H9 (cell line): Measurements from ENCODE around the gene CDH4. TPM values are rescaled to one million over a fixed set of nuclear protein-coding genes. Genes with fewer than 3 reads are reported as not detected.

Experiments
- DNase-seq: peaks from one replicate; pipeline ENCODE4 v3.0.0-alpha.2; 2017
- H2AFZ ChIP-seq: one replicate; pipeline ENCODE4 v1.6.1; 2013; ENCODE audit warnings: mild to moderate bottlenecking, low read length, control low read depth, moderate library complexity
- H2AK5ac ChIP-seq: 2 replicates; pipeline ENCODE4 v1.6.1; 2013; ENCODE audit warnings: low read length, control low read depth, mixed read lengths; ENCODE audit not compliant: insufficient read length
- H2BK120ac ChIP-seq: one replicate; pipeline ENCODE4 v1.6.1; 2013; ENCODE audit warnings: low read depth, mild to moderate bottlenecking, low read length, control low read depth, inconsistent platforms; ENCODE audit not compliant: poor library complexity, severe bottlenecking
- H2BK12ac ChIP-seq: 2 replicates; pipeline ENCODE4 v1.6.1; 2013; ENCODE audit warnings: low read length, control low read depth, mixed read lengths, low read depth; ENCODE audit not compliant: insufficient read length
- H2BK15ac ChIP-seq: 2 replicates; pipeline ENCODE4 v1.6.1; 2013; ENCODE audit warnings: low read depth, low read length, control low read depth
- H2BK20ac ChIP-seq: one replicate; pipeline ENCODE4 v1.6.1; 2013; ENCODE audit warnings: low read depth, mild to moderate bottlenecking, low read length, control low read depth, inconsistent platforms; ENCODE audit not compliant: poor library complexity, severe bottlenecking
- H2BK5ac ChIP-seq: 2 replicates; pipeline ENCODE4 v1.6.1; 2013; ENCODE audit warnings: low read length, control low read depth, mixed read lengths; ENCODE audit not compliant: insufficient read length
- H3K14ac ChIP-seq: 2 replicates; pipeline ENCODE4 v1.6.1; 2013; ENCODE audit warnings: low read length, control low read depth; ENCODE audit not compliant: insufficient read depth
- H3K18ac ChIP-seq: 2 replicates; pipeline ENCODE4 v1.6.1; 2013; ENCODE audit warnings: low read depth, mild to moderate bottlenecking, mixed read lengths, low read length, control low read depth; ENCODE audit not compliant: insufficient read length
- H3K23ac ChIP-seq: 2 replicates; pipeline ENCODE4 v1.6.1; 2013; ENCODE audit warnings: low read length, control low read depth, mixed read lengths, low read depth; ENCODE audit not compliant: insufficient read length
- H3K23me2 ChIP-seq: 2 replicates; pipeline ENCODE4 v1.6.1; 2013; ENCODE audit warnings: low read depth, mild to moderate bottlenecking, mixed read lengths, low read length, control low read depth; ENCODE audit not compliant: insufficient read length, poor library complexity, severe bottlenecking
- H3K27ac ChIP-seq: 2 replicates; pipeline ENCODE4 v1.5.1; 2013; ENCODE audit warnings: low read length, control low read depth, mixed read lengths, low read depth; ENCODE audit not compliant: insufficient read length
- H3K27me3 ChIP-seq: 2 replicates; pipeline ENCODE4 v1.6.1; 2013; ENCODE audit warnings: low read length, control low read depth, inconsistent platforms; ENCODE audit not compliant: insufficient read depth
- H3K4ac ChIP-seq: 2 replicates; pipeline ENCODE4 v1.6.1; 2013; ENCODE audit warnings: low read depth, mild to moderate bottlenecking, control low read depth, inconsistent platforms, low read length, moderate library complexity
- H3K4me1 ChIP-seq: 2 replicates; pipeline ENCODE4 v1.6.1; 2013; ENCODE audit warnings: low read length, control low read depth, inconsistent platforms; ENCODE audit not compliant: insufficient read depth
- H3K4me2 ChIP-seq: 2 replicates; pipeline ENCODE4 v1.6.1; 2013; ENCODE audit warnings: low read length, control low read depth, mixed read lengths; ENCODE audit not compliant: insufficient read length, insufficient read depth
- H3K56ac ChIP-seq: 2 replicates; pipeline ENCODE4 v1.6.1; 2013; ENCODE audit warnings: low read depth, mild to moderate bottlenecking, mixed read lengths, low read length, control low read depth; ENCODE audit not compliant: insufficient read length
- H3K79me1 ChIP-seq: 2 replicates; pipeline ENCODE4 v1.6.1; 2013; ENCODE audit warnings: low read depth, mild to moderate bottlenecking, moderate library complexity, low read length, control low read depth, inconsistent platforms; ENCODE audit not compliant: insufficient read depth, poor library complexity, severe bottlenecking
- H3K79me2 ChIP-seq: 2 replicates; pipeline ENCODE4 v1.6.1; 2013; ENCODE audit warnings: low read length, control low read depth, inconsistent platforms; ENCODE audit not compliant: insufficient read depth
- H3K9ac ChIP-seq: 2 replicates; pipeline ENCODE4 v1.6.1; 2013; ENCODE audit warnings: low read length, control low read depth, mixed read lengths; ENCODE audit not compliant: insufficient read length; ENCODE audit errors: extremely low read depth
- H3K9me3 ChIP-seq: one replicate; pipeline ENCODE4 v1.6.1; 2013; ENCODE audit warnings: low read depth, low read length, inconsistent platforms; ENCODE audit not compliant: control insufficient read depth
- H3T11ph ChIP-seq: one replicate; pipeline ENCODE4 v1.6.1; 2013; ENCODE audit warnings: mild to moderate bottlenecking, low read length, control low read depth, inconsistent platforms
- H4K20me1 ChIP-seq: one replicate; pipeline ENCODE4 v1.6.1; 2013; ENCODE audit not compliant: control insufficient read depth, insufficient read length, insufficient read depth
- H4K5ac ChIP-seq: 2 replicates; pipeline ENCODE4 v1.6.1; 2013; ENCODE audit warnings: low read depth, mild to moderate bottlenecking, mixed read lengths, low read length, control low read depth; ENCODE audit not compliant: insufficient read length
- H4K8ac ChIP-seq: replicated peaks from 2 replicates; pipeline ENCODE4 v1.6.1; 2013; ENCODE audit warnings: low read length, control low read depth, mixed read lengths, low read depth; ENCODE audit not compliant: insufficient read length
- H4K91ac ChIP-seq: 2 replicates; pipeline ENCODE4 v1.6.1; 2013; ENCODE audit warnings: low read depth, mild to moderate bottlenecking, moderate library complexity, mixed read lengths, low read length, control low read depth; ENCODE audit not compliant: insufficient read length
- H3K27ac Mint-ChIP-seq, 3 experiments: 2 replicates in 2 of 3; 3 replicates in 1 of 3; pipeline ENCODE4 v1.8.0; 2020 to 2021; ENCODE audit warnings: mixed read lengths in 3 of 3, mild to moderate bottlenecking in 1 of 3, moderate library complexity in 1 of 3
- H3K27me3 Mint-ChIP-seq: 2 replicates; pipeline ENCODE4 v1.8.0; 2021; ENCODE audit warnings: low read depth, mild to moderate bottlenecking, moderate library complexity, mixed read lengths
- H3K36me3 Mint-ChIP-seq, 3 experiments: 2 replicates in 2 of 3; 3 replicates in 1 of 3; pipeline ENCODE4 v1.8.0; 2020 to 2021; ENCODE audit warnings: low read depth in 3 of 3, mixed read lengths in 3 of 3; ENCODE audit not compliant: insufficient read depth in 1 of 3
- H3K4me1 Mint-ChIP-seq, 2 experiments: 2 replicates each; pipeline ENCODE4 v1.8.0; 2020; ENCODE audit warnings: mixed read lengths in 2 of 2
- H3K4me3 Mint-ChIP-seq, 2 experiments: 2 replicates in 1 of 2; 3 replicates in 1 of 2; pipeline ENCODE4 v1.8.0; 2020 to 2021; ENCODE audit warnings: mild to moderate bottlenecking in 2 of 2, mixed read lengths in 2 of 2, moderate library complexity in 1 of 2
- H3K9me3 Mint-ChIP-seq, 2 experiments: 2 replicates in 1 of 2; 3 replicates in 1 of 2; pipeline ENCODE4 v1.8.0; 2020; ENCODE audit warnings: mild to moderate bottlenecking in 2 of 2, mixed read lengths in 2 of 2, moderate library complexity in 1 of 2
- WGBS: extraction: QIAGEN DNeasy Blood & Tissue Kit; methylation state at CpG from one replicate; pipeline ENCODE4 v1.1.7; 2013; ENCODE audit warnings: missing lambda C conversion rate, low lambda C conversion rate, mixed read lengths; ENCODE audit not compliant: insufficient read length; ENCODE audit errors: extremely low coverage; 5-methylcytosine and 5-hydroxymethylcytosine counted together
- total RNA-seq: library from RNA; stranded (reverse); gene quantifications from 2 replicates; pipeline ENCODE4 v1.2.1, GENCODE V29; 2021
- TF ChIP-seq, protein P1 (sequence below): fragments of 200-600 bp; sonication (generic); conservative IDR thresholded peaks from 3 replicates; pipeline ENCODE4 v1.8.0; 2021; ENCODE audit warnings: antibody characterized with exemption, mild to moderate bottlenecking

CDH4 gene
- total RNA-seq, 1 experiment from 2014 or later = 3.0 TPM

DNA sequence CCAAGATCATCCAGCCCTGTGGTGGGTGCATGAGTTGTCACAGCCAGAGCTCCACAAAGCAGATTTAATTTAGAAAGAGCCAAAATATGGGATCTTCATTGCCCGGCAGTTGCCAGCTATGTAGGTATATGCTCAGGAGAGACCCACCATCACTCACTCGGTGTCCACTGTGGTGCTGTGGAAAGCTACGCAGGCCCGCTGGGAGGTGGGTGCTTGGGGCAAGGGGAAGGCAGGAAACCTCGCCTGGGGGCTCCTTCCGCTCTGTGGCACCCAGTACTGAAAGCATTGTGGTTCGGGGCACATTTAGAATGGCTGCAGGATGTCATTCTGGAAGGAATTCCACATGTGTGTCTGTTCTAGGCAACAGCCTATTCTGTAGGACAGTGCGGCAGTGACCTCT, 553.7 kb downstream of the CDH4 start:
- Mint-ChIP-seq H3K27ac (no peak overlapping the region), H3K36me3 (no peaks in the 10 kb centered on the region), H3K9me3 (no peaks in the 10 kb centered on the region), H3K4me3 (no peak overlapping the region), H3K27me3 (peaks cover 43% of the 10 kb centered on the region), H3K4me1 (peaks cover 11 to 29% of the 10 kb centered on the region in 2 experiments)
- no peaks in the 10 kb centered on the region for H3K79me2 ChIP-seq
- no peak overlapping the region for H4K91ac ChIP-seq
- H3K14ac ChIP-seq = no peak overlapping the region; the same call in 1 of the 2 replicates
- H4K20me1 ChIP-seq = no peaks in the 10 kb centered on the region
- no peak overlapping the region for H2BK20ac ChIP-seq
- no peak overlapping the region for H4K8ac ChIP-seq
- WGBS = no CpG with 5 or more reads among the region's 8 CpGs
- H3K79me1 ChIP-seq = no peaks in the 10 kb centered on the region
- H2AK5ac ChIP-seq = no peak overlapping the region
- H3K9me3 ChIP-seq = no peaks in the 10 kb centered on the region
- no peak overlapping the region for H2AFZ ChIP-seq
- TF ChIP-seq, protein P1, sequence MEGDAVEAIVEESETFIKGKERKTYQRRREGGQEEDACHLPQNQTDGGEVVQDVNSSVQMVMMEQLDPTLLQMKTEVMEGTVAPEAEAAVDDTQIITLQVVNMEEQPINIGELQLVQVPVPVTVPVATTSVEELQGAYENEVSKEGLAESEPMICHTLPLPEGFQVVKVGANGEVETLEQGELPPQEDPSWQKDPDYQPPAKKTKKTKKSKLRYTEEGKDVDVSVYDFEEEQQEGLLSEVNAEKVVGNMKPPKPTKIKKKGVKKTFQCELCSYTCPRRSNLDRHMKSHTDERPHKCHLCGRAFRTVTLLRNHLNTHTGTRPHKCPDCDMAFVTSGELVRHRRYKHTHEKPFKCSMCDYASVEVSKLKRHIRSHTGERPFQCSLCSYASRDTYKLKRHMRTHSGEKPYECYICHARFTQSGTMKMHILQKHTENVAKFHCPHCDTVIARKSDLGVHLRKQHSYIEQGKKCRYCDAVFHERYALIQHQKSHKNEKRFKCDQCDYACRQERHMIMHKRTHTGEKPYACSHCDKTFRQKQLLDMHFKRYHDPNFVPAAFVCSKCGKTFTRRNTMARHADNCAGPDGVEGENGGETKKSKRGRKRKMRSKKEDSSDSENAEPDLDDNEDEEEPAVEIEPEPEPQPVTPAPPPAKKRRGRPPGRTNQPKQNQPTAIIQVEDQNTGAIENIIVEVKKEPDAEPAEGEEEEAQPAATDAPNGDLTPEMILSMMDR = no peak
- no peak overlapping the region for H3K56ac ChIP-seq
- H2BK12ac ChIP-seq = no peak overlapping the region
- H3K18ac ChIP-seq = no peak overlapping the region
- no peak overlapping the region for H3K4me2 ChIP-seq
- H3K4ac ChIP-seq = no peak overlapping the region
- H3K23ac ChIP-seq = no peak overlapping the region
- peaks cover 2% of the 10 kb centered on the region for H3K27me3 ChIP-seq
- no peaks in the 10 kb centered on the region for H3K23me2 ChIP-seq
- no peak for DNase-seq
- H3T11ph ChIP-seq = no peak overlapping the region
- H2BK120ac ChIP-seq = no peak overlapping the region
- no peak overlapping the region for H3K9ac ChIP-seq
- no peaks in the 10 kb centered on the region for H3K4me1 ChIP-seq
- H4K5ac ChIP-seq = no peak overlapping the region
- no peak overlapping the region for H2BK5ac ChIP-seq
- H3K27ac ChIP-seq = no peak overlapping the region
- no peak overlapping the region for H2BK15ac ChIP-seq
